SK-N-MC (cell line): ENCODE measurements around the gene NRBP1.

Source experiments
- EZH2 ChIP-seq: fragments of 200-600 bp; sonication (generic); IDR thresholded peaks from one replicate; pipeline ENCODE4 v1.6.1; 2017; ENCODE audit warnings: antibody characterized with exemption
- POLR2AphosphoS5 ChIP-seq: IDR thresholded peaks from 2 replicates; pipeline ENCODE4 v1.6.1; 2012; ENCODE audit warnings: mild to moderate bottlenecking, low read depth, low read length, borderline replicate concordance

- TF ChIP-seq EZH2 (no peak), POLR2AphosphoS5 (no peak)
These were observed 19.9 kb downstream of the NRBP1 start for GRCh38 chr2:27448381-27448780.
